HG03378 (cell line): ENCODE measurements around the gene NAP1L4.

Experiments used
- ATAC-seq: cut with Tn5 transposase; IDR thresholded peaks from one replicate; pipeline ENCODE4 v1.9.1; 2021; ENCODE audit warnings: mild to moderate bottlenecking, moderate library complexity; ENCODE audit not compliant: unreplicated experiment

Gene NAP1L4

DNA sequence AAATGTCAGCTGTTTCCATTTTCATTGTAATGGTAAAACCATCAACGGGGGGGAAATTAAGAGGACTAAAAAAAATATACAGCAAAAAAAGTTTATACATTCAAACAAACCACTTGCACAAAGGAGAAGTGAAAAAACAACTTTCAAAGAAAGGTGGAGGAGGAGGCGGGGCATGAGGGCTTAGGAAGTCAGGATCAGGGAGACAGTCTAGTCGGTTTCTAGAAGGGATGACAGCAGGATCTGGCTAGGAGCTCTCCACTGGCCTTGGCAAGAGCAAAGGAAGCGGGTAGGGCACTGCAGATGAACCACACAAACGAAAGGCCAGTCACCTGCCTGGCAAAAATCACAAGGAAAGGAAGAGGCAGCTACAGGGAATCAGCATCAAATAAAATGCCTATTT, 31.0 kb downstream of the NAP1L4 start:
- no peak for ATAC-seq

DNA sequence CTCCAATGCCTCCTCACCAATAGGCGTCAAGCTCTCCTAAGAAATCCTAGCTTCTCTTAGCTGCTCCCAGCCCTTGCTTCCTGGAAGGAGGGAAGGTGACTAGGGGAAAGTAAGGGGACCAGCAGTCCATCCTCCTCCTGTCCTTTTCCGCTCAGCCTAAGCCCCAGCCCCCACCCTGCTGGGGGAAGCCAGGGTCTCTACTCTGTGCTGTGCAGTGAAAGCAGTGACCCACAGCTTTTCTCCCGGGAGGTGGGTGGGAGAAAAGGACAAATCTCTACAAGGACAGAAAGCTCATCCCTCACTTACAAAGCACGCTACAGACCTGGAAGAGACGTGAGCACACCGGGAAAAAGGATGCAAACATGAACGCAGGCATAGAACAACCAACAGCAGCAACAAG, 32.0 kb downstream of the NAP1L4 start:
- no peak for ATAC-seq

DNA sequence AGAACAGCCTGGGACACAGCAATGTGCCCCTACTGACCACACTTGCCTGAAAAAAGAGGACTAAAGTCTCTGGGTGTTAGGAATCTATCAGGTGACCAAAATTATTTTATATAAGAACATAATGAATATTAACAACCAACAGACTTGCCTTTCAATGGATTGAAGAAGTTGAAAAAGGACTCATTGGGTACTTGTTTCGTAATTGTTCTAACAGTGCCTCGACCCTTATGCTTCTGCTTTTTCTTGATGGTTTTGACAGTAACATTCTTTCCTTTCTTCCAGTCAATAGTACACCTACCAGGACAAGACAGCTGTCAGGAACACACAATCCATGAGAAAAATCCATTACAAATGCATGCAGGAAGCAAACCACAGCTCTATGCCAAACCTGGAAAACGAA, 33.9 kb downstream of the NAP1L4 start:
- ATAC-seq, result no peak

DNA sequence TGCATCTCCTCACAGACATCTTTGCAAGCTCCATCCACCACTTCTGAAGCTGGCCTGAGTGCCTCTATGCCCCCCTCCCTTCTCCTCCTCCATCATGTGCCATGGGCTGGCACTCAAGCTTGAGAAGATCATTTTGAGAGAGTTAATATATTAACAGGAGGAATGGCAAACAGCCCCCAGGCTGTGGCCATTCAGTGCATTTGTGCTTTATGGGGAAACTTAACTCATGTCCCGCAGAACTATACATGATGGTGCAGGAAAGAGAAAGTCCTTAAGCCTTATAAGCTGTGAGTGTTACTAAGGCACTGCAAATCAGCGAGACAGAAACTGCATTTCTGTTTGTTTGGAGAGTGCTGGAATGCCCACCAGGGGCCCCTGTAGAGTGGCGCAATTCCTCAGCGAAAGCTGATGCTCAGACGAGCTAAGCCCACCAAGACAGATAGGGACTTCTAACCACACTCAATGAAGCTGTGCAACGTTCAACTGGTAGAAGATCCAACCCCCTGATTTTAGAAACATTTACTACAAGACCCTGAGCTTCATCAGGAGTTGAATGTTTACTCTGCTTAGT, 36.1 kb downstream of the NAP1L4 start:
- no peak for ATAC-seq

DNA sequence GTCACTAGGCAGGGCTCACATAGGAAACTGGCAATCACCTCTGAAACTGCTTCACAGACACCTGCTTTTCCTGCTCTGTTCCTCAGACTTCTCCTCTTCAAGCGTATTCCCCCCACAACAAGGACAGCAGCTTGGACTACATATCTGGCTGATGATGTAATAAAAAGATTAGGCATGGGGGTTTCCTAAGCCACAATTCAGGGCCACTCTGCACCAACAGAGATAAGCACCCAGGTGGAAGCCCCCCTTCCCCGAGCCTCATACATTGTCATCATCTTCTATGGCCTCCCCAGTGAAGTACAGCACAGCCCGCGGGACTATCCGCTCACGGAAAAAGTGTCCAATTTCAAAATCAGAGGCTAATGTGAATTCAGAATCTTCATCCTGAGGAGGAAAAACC, 37.9 kb downstream of the NAP1L4 start:
- ATAC-seq, result no peak

DNA sequence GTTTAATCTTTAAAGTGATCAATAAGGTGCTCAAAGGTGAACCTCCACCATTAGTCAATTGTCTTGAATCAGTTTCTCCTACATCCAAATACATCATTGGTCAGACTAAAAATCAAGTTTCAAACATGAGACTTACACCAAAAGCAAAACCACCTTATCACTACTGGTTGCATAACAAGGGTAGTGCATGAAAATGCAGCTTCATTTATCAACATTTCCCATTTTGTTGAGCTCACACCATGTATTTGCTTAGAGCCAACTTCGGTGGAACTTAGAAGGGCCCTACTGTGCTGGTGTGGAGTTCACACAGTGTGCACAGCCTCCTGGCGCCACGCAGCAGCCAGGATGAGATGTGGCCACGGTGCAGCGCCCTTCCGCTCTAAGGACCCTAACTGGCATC, 39.8 kb downstream of the NAP1L4 start:
- no peak for ATAC-seq

DNA sequence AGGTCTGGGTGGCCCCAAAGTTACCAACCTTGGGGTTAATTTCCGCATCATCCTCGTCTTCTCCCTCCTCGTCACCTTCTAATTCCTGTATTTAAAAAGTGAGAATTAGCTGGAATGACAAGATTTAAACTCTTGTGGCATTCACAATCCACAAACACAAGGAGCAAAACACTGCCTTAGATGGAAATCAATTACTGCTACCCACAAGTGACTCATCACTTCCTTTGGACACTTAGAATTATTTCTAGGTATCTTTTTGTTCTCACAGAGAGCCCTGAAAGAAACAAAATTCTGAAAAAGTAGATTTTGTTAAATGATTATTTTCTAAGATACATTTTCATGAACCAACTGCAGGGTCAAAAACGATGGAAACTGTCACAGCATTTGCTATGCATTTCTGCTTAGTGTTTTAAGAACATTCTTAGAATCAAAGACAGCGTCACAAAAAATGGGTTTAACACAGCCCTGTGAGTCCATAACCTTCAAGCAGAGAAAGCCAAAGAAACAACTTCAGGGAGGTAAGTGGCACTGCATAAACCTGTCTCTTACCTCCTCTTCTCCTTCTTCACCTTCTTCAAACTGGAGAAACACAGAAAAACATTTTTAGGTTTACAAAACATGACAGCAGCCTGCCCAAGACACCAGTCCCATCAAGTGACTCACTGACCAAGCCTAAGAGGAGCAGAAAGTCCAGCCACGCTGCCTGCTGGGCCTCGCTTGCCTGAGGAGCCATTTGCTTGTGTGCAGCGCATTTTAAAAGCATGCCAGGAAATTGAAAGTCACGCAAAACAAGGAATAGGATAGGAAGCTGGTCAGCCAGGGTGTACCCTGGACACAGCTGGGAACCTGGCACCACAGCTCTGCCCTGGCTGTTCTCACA, 40.7 kb downstream of the NAP1L4 start:
- ATAC-seq, result no peak

DNA sequence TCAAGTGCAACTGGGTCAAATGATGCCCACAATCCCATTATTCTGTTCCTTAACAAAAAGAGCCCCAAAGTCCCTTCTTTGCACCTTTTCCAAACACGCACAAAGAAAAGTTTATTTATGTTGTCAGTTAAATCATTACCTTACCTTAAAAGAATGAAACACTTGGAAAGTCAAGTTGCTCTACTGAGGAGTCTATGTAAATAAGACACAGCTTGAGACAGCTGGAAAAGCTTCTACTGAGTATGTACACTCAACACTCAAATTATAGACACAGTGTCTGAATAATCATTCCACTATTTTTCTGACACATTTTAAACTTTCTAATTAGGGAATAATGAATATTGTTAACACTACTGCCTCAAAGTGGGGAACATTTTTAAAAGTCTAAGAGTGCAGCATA, 41.3 kb downstream of the NAP1L4 start:
- ATAC-seq, result no peak

DNA sequence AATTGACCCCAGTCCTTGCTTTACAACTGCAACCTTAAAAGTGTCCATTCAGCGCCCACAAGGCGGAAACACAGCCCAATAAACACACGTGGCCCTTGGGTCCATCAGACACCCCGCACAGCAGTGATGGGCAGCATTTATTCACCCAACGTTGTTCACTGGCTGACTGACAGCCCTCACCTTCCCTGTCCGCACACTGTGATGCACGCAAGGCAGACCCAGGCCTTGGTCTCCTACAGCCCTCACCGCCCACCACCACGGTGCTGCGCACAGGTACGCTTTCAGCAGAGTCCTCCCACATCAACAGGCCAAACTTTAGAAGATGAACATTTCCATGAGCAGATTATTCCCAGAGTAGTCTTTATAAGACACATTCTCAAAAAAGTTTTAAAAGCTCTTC, 42.2 kb downstream of the NAP1L4 start:
- ATAC-seq, result no peak

DNA sequence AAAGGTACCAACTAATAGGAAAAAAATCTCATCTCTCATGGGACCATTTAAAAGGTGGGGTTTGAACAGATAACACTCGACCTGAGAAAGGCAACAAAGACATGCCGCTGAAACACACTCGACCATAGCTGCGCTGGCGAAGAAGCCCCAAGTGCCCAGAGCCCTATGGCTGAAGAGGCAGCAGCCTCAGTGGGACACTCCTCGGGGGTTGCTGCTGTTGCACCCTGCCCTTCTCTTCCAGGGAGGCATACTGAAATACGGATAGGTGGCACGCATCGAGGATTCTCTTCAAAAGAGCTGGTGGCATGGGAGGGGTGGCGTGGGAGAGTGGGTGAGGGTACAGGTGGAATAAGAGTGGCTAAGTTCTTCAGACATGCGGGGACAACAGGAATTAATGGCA, 44.4 kb downstream of the NAP1L4 start:
- ATAC-seq, result no peak

DNA sequence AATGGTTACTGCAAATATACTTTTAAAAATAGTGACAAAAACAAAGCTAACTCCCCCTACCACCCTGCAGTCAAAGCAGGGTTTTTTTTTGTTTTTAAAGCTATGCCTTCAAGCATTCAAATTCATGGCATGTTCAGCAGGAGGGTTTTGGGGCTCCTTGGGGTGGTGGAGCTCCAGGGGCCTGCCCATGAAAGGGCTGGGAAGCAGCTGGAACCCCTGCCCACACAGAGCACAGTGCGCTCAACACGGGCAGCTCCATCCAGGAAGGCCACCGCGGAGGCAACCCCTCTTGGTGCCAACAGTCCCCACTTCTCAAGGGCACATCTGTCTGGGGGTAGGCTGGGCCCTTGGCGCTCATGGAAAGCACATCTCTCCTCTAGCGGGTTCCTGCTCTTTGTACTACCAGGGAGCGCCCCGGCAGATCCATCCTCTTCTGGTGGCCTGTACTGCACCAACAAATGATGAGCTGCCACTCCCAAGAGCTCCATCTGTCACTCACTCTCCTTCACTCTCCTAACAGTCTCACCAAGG, 46.3 kb downstream of the NAP1L4 start:
- ATAC-seq, result no peak

DNA sequence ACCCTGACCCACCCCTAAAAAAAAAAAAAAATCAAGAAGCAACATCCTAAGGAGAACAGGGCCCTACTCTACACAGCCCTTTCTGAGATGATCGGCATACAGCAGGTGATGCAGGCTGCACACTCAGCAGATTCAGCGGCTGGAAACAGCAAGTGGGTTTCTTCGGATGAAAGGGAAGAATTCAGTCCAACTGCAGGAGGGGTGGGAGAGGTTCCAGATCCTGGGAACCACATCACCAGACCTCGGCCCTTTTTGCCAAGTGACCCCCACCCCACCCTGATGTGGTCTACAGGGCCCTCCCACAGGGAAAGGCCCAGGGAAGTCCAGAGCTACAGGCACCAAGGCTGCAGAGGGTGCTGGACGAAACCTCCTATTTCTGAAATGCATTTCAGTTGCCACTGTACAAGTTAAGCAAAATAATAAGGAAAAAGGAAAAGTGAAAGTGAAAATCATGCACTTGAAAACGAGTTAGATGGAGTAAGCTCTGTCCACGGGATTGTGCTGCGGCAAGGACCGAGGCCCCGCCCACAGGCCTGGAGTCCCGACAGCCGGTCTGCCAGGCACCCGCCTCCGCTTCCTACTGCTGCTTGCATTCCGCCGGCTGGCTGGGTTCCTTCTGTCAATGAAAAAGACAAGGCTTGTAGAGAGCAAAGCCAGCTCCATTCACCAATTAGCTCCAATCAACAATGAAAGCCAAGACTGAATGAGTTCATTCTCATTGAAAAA, 46.9 kb downstream of the NAP1L4 start:
- no peak for ATAC-seq

DNA sequence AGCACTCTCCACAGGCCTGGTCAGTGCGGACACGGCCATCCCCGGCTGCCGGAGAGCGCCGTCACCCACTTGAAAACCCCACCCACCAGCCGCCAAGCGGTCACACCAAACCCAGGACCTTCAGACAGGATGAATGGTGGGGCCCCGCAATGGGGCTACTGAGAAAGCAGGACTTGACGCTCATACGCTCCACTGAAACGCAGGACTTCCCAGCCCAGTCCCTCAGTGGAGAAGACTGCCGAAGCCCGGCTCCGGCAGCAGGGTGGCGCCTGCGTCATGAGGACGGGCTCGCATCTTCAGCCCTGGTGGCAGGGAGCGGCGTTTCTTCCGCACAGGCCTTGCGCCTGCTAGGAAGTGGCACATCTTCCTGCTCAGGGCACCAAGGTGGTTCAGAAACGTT, 47.6 kb downstream of the NAP1L4 start:
- ATAC-seq, result no peak

DNA sequence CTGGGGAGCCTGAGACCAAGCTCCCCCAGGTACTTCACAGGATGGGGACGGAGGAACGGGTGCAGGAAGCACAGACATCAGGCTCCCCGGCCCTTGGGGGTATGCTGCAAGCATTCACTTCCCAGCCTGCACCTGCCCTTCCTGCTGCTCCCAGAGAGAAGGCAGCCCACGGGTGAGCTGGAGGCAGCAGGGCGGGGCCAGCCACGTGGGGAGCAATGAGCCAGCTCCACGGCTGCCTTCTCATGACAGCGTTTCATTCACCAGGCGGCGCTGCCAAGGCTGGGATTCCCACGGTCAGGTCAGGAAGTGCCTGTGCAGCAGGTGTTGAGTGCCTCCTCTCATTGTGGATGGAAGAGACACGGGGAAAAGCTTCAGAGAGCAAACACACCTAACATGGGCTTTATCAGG, 48.4 kb downstream of the NAP1L4 start:
- no peak for ATAC-seq

DNA sequence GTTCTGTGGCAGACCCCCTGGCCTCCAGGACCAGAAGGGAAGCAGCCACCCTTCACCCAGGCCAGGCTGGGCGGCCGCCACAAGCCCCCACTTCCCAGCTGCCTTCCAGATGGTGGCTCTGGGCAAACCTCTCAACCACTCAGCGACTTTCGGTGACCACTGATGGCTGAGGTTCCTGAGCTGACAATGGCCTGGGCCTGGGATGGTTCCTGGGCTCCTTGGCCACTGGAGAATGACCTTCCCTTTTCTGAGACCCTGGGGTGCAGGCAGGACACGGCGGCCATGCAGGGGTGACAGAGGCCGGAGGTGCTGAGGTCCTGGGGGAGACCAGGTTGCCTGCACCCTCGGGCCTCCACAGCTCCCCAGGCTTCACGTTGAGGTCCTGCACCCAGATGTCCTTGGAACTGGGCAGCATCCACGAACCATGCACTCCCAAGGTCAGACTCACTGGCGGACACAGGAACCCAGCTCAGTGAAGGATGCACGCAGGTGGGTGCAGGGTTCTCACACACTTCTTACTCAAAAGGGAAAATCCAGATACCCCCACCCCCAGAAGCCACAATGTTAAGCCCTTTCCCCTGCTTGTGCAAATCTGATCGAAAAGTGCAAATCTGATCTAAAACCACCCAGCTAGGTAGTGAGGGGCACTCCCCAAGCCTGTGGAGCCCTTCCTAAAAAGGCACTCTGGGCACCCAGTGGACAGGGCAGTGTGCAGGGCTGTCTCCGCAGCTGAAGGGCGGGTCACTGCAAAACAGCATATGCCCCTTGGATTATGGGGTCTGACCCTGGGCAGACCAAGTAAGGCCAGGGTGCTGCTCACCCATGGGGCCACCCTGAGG, 49.0 kb downstream of the NAP1L4 start:
- no peak for ATAC-seq

DNA sequence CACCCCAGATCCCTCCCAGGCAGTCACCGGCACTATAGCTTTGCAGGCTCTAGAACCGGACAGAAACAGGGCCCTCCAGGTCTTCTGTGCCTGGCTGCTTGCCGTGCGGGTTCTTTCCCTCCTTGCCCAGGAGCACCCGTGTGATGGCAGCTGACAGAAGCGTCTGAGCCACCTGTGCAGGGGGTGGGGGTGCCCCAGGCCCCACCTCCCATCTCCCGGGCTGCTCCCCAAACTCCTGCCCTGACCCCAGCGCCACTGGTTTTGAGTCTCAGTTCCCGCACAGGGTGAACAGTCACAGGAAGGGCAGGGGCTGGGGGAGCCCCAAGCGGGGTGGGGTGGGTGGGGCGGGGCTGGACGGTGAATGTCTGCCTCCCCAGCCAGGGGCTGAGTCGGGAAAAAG, 49.7 kb downstream of the NAP1L4 start:
- ATAC-seq, result no peak

DNA sequence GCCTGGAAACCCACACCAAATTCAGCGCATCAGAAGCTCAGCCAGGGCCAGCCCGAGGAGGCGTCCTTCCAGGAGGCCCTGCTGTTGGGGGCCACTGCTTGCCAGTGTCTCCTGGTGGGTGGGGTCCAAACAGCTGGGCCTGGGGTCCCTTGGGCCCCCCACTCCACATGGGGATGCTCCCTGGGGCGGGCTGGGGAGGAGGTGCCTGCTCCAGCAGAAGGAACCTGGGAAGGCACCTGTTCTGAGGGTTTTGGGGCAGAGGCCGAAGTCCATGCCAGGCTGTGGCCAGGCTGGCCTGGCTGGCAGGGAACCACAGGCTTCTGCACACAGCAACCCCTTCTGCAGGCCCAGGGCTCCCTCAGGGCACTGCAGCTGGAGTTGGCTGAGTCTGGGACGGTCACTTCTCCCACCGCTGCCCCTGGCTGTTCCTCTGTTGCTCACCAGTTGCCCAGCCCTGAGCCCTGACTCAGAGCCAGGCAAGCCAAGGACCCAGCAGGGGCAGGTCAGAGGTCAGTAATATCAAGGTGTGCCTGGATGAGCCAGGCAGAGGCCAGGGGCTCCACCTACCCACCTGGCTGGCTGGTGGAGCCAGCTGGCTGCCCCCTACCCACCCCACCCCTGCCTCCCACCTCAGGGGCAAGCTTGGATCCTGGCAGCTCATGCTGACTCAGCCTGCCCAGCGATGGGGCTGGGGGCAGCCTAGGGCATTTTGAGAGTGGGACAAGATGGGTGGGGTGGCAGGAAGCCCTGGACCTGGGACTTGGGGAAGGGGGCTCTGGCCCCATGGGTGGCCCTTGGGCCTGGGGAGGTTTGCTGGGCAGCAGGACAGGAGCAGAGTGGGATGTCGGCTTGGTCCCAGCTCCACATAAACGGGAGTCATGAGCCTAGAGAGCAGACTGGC, 51.0 kb downstream of the NAP1L4 start:
- no peak for ATAC-seq

DNA sequence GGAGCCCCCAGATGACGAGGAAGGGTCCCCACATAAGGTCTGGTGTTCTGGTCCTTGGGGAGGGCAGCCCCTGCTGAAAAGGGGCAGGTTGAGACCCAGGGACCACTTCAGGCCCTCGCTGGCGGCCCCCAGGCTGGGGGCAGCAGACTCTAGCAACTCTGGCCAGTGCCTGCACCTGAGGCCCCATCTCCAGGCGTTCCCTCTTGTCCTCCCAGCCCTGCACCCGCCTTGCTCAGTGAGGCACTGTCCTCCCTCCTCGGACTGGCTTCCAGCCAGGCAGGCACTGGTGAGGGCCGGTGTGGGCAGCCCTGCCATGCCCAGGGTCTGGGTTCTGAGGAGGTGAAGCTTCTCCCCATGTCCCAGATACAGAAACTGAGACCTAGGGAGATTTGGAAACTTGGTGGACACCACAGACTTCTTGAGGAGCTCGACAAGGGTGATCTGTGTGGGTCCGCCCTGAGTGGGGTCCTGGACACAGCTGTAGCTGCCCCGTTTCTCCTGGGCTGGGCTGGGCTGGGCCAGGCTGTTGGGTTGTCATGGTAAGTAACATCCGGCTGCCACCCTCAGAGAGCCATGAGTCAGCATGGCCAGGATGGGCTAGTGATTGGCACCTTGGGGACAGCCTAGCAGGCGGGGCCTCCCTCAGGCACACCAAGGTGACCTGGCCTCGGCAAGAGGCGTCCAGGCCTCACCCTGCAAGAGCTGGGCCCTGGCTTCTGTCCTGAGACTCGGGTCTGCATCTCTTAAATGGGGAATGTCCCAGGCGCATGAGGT, 51.8 kb downstream of the NAP1L4 start:
- no peak for ATAC-seq
